OCI-LY7 (cell line): ENCODE results near the gene TPPP3. TPM values are rescaled to one million over a fixed set of nuclear protein-coding genes. Genes with fewer than 3 reads are reported as not detected.

Experiments
- BruUV-seq: library from RNA; stranded (reverse); fragments of 400-500 nt; replicated peaks from 2 replicates; lab custom pipeline; 2021; lab: Mats Ljungman, UMichigan
- CTCF ChIA-PET: fragments of 300-600 bp; sonication (Branson Sonifier 250); formaldehyde crosslinking; loops from one replicate; lab custom pipeline; 2022; ENCODE audit warnings: antibody characterized with exemption; ENCODE audit not compliant: unreplicated experiment; lab: Charles Lee
- POLR2A ChIA-PET: fragments of 300-600 bp; sonication (Branson Sonifier 250); formaldehyde crosslinking; loops from one replicate; lab custom pipeline; 2022; ENCODE audit warnings: antibody characterized with exemption; lab: Charles Lee
- DNase-seq: peaks from one replicate; pipeline ENCODE4 v3.0.0-alpha.2; 2015; ENCODE audit warnings: low spot score
- H2AFZ ChIP-seq: fragments of 200-600 bp; sonication (generic), shearing (Covaris generic); 2 replicates; pipeline ENCODE4 v1.6.1; 2014; ENCODE audit warnings: mild to moderate bottlenecking, antibody characterized with exemption, low read length, moderate library complexity
- H3K27ac ChIP-seq: fragments of 200-600 bp; sonication (generic); 2 replicates; pipeline ENCODE4 v1.5.1; 2014; ENCODE audit warnings: mixed run types, low read depth, mild to moderate bottlenecking, moderate library complexity, low read length, inconsistent platforms; ENCODE audit not compliant: poor library complexity, severe bottlenecking
- H3K36me3 ChIP-seq: fragments of 200-600 bp; sonication (generic); 2 replicates; pipeline ENCODE4 v1.6.1; 2014; ENCODE audit warnings: mild to moderate bottlenecking, antibody characterized with exemption, low read length, moderate library complexity, mixed read lengths; ENCODE audit not compliant: insufficient read depth
- H3K4me1 ChIP-seq: fragments of 200-600 bp; sonication (generic); 2 replicates; pipeline ENCODE4 v1.5.1; 2014; ENCODE audit warnings: mild to moderate bottlenecking, low read length; ENCODE audit not compliant: insufficient read depth, poor library complexity, severe bottlenecking
- H3K4me2 ChIP-seq: fragments of 200-600 bp; sonication (generic); 2 replicates; pipeline ENCODE4 v1.6.1; 2014; ENCODE audit warnings: mild to moderate bottlenecking, low read length
- H3K4me3 ChIP-seq: fragments of 200-600 bp; sonication (generic); 2 replicates; pipeline ENCODE4 v1.5.1; 2014; ENCODE audit warnings: mild to moderate bottlenecking, low read depth, low read length; ENCODE audit not compliant: poor library complexity, severe bottlenecking
- H3K79me2 ChIP-seq: fragments of 200-600 bp; sonication (generic); 2 replicates; pipeline ENCODE4 v1.6.1; 2016; ENCODE audit warnings: low read depth, mild to moderate bottlenecking, low read length, moderate library complexity, mixed read lengths; ENCODE audit not compliant: insufficient read depth
- H3K9me2 ChIP-seq: fragments of 200-600 bp; sonication (generic); 2 replicates; pipeline ENCODE4 v1.6.1; 2016; ENCODE audit warnings: mild to moderate bottlenecking, low read length, mixed read lengths; ENCODE audit not compliant: insufficient read depth
- H3K9me3 ChIP-seq: fragments of 200-600 bp; sonication (generic); 2 replicates; pipeline ENCODE4 v1.6.1; 2014; ENCODE audit warnings: mild to moderate bottlenecking, mixed run types, low read length, mixed read lengths
- H4K20me1 ChIP-seq: fragments of 200-600 bp; sonication (generic); 2 replicates; pipeline ENCODE4 v1.6.1; 2014; ENCODE audit warnings: mild to moderate bottlenecking, antibody characterized with exemption, low read length, moderate library complexity, mixed read lengths; ENCODE audit not compliant: insufficient read depth
- CTCF ChIP-seq: fragments of 200-600 bp; sonication (generic); conservative IDR thresholded peaks from 2 replicates; pipeline ENCODE4 v1.5.1; 2014; ENCODE audit warnings: mild to moderate bottlenecking, antibody characterized with exemption, low read length, moderate library complexity, mixed read lengths
- EZH2phosphoT487 ChIP-seq: fragments of 200-600 bp; sonication (generic); IDR thresholded peaks from 2 replicates; pipeline ENCODE4 v1.6.1; 2018; ENCODE audit warnings: low read depth, borderline replicate concordance, mild to moderate bottlenecking, mixed run types, antibody characterized with exemption, low read length, moderate library complexity, mixed read lengths
- intact Hi-C: fragments of 100-400 bp; cut with micrococcal nuclease; formaldehyde crosslinking; loops from one replicate; pipeline ENCODE4 v1.10.0; 2022; ENCODE audit not compliant: unreplicated experiment
- total RNA-seq, 2 experiments: library from RNA; depleted of rRNA in 1 of 2; stranded (reverse); fragments of >200 nt in 1 of 2; shearing (Covaris generic) in 1 of 2; gene quantifications; 2 replicates each; pipeline ENCODE4 v1.2.3, GENCODE V29; 2014 to 2022

The TPPP3 gene
- total RNA-seq, 2 experiments from 2014 or later: not detected

- H2AFZ ChIP-seq: no peak overlapping the region
- no peaks in the 10 kb centered on the region for H3K4me1 ChIP-seq
- BruUV-seq: TSS peak; percentile 89
- ChIA-PET POLR2A (interaction anchor here (0.6 kb wide), 1 partner anchor 569 kb away, joined by 4 read pairs; no protein-coding TSS in a partner anchor), CTCF (no interaction called here)
- no peaks in the 10 kb centered on the region for H4K20me1 ChIP-seq
- TF ChIP-seq CTCF: no peak
- no peak for TF ChIP-seq EZH2phosphoT487
- no peaks in the 10 kb centered on the region for H3K9me3 ChIP-seq
- H3K36me3 ChIP-seq: peaks cover 11% of the 10 kb centered on the region; the same call in 1 of the 2 replicates
- no peak overlapping the region for H3K27ac ChIP-seq
- no peak for DNase-seq
- H3K4me2 ChIP-seq: no peak overlapping the region
- intact Hi-C loops: no loop called here
- no peaks in the 10 kb centered on the region for H3K79me2 ChIP-seq
- H3K4me3 ChIP-seq: no peak overlapping the region
- H3K9me2 ChIP-seq: no peaks in the 10 kb centered on the region
Observed at GRCh38 chr16:67438098-67438791, 44.9 kb upstream of the TPPP3 start.

- no peak overlapping the region for H2AFZ ChIP-seq
- no TSS peak for BruUV-seq
- H4K20me1 ChIP-seq: no peaks in the 10 kb centered on the region
- POLR2A ChIA-PET: no interaction called here
- CTCF ChIA-PET: no interaction called here
- intact Hi-C loops: no loop called here
- no peaks in the 10 kb centered on the region for H3K9me3 ChIP-seq
- no peak overlapping the region for H3K27ac ChIP-seq
- peaks cover 11% of the 10 kb centered on the region; the same call in 1 of the 2 replicates for H3K36me3 ChIP-seq
- TF ChIP-seq EZH2phosphoT487 (no peak), CTCF (no peak)
- no peak overlapping the region for H3K4me2 ChIP-seq
- no peaks in the 10 kb centered on the region for H3K9me2 ChIP-seq
- H3K4me1 ChIP-seq: no peaks in the 10 kb centered on the region
- H3K79me2 ChIP-seq: no peaks in the 10 kb centered on the region
- no peak overlapping the region for H3K4me3 ChIP-seq
- DNase-seq: no peak
Observed at GRCh38 chr16:67437513-67437912, 44.2 kb upstream of the TPPP3 start.

- ChIA-PET POLR2A (no interaction called here), CTCF (no interaction called here)
- intact Hi-C loops: no loop called here
- no TSS peak for BruUV-seq
- Histone ChIP-seq H4K20me1 (no peaks in the 10 kb centered on the region), H2AFZ (no peak overlapping the region), H3K4me1 (no peaks in the 10 kb centered on the region), H3K4me3 (no peak overlapping the region), H3K27ac (no peak overlapping the region), H3K79me2 (no peaks in the 10 kb centered on the region), H3K9me3 (no peaks in the 10 kb centered on the region), H3K4me2 (no peak overlapping the region), H3K36me3 (peaks cover 11% of the 10 kb centered on the region; the same call in 1 of the 2 replicates), H3K9me2 (no peaks in the 10 kb centered on the region)
- TF ChIP-seq EZH2phosphoT487: no peak
- TF ChIP-seq CTCF: no peak
- DNase-seq: no peak
Observed at GRCh38 chr16:67436640-67437193, 43.4 kb upstream of the TPPP3 start.
